HG03066 (cell line): ENCODE measurements around the gene ERRFI1.
"Not testable (repeated sequence)": the region's sequence is repeated elsewhere in the genome, so short reads cannot be mapped to it uniquely, and the experiment has no call there.

ENCODE experiments used
- ATAC-seq: cut with Tn5 transposase; IDR thresholded peaks from one replicate; pipeline ENCODE4 v1.9.1; 2021; ENCODE audit warnings: low read depth; ENCODE audit not compliant: unreplicated experiment

Gene ERRFI1

GRCh38 chr1:7975212-7975865 is 50.8 kb downstream of the ERRFI1 start:
- ATAC-seq: no peak

- ATAC-seq: no peak
Observed at GRCh38 chr1:7973086-7973485, 53.0 kb downstream of the ERRFI1 start.

- ATAC-seq: no peak
Observed at GRCh38 chr1:7972285-7972684, 53.8 kb downstream of the ERRFI1 start.

GRCh38 chr1:7971024-7971423 is 55.1 kb downstream of the ERRFI1 start:
- no peak for ATAC-seq

- no peak for ATAC-seq
Observed at GRCh38 chr1:7970246-7970645, 55.9 kb downstream of the ERRFI1 start.

GRCh38 chr1:7967651-7968050 is 58.5 kb downstream of the ERRFI1 start:
- no peak for ATAC-seq

GRCh38 chr1:7967196-7967595 is 58.9 kb downstream of the ERRFI1 start:
- no peak for ATAC-seq

GRCh38 chr1:7964476-7964875 is 61.6 kb downstream of the ERRFI1 start:
- no peak for ATAC-seq

- not testable (repeated sequence) for ATAC-seq
Observed at GRCh38 chr1:7963841-7964240, 62.3 kb downstream of the ERRFI1 start.

- not testable (repeated sequence) for ATAC-seq
Observed at GRCh38 chr1:7963378-7963730, 62.8 kb downstream of the ERRFI1 start.

GRCh38 chr1:7962636-7963377 is 63.3 kb downstream of the ERRFI1 start:
- ATAC-seq: no peak

- ATAC-seq: peak; percentile 2
Observed at GRCh38 chr1:7962014-7962335, 64.1 kb downstream of the ERRFI1 start.
